PC-3 (cell line): ENCODE results near the gene CENPO.

Source experiments
- EZH2 ChIP-seq: fragments of 300-600 bp; sonication (generic); IDR thresholded peaks from one replicate; pipeline ENCODE4 v1.6.1; 2017; ENCODE audit warnings: antibody characterized with exemption, mild to moderate bottlenecking, low read length; ENCODE audit not compliant: unreplicated experiment
- EZH2phosphoT487 ChIP-seq: fragments of 300-600 bp; sonication (generic); IDR thresholded peaks from 2 replicates; pipeline ENCODE4 v1.6.1; 2018; ENCODE audit warnings: mild to moderate bottlenecking, antibody characterized with exemption, low read length, borderline replicate concordance
- TF ChIP-seq, protein P1 (sequence below): fragments of 300-600 bp; sonication (generic); conservative IDR thresholded peaks from 2 replicates; pipeline ENCODE4 v1.5.1; 2017; ENCODE audit warnings: antibody characterized with exemption, low read depth, mild to moderate bottlenecking, low read length

DNA sequence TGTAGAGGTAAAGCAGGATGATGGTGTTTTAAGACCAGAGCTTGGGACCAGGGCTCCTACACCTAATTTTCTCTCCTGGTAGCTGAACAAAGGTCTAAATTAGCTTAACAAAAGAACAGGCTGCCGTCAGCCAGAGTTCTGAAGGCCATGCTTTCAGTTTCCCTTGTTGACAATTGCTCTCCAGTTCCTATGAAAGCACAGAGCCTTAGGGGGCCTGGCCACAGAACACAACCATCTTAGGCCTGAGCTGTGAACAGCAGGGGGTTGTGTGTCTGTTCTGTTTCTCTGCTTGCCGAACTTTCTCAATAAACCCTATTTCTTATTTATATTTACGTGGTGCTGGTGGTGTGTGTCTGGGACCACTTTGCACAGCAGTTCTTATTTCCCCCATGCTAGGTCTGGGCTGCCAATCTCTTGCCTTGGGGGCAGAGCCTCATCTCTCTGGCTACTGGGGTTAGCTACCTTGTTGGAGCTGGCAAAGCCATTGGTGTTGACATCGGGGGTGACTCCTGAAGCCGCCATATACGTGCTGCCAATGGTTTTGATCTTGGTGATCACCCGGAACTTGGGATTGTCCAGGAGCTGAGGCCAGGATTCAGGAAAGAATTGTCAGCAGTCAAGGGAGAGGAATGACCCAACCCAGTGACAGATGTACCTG is 29.0 kb downstream of the CENPO start:
- TF ChIP-seq, protein P1, sequence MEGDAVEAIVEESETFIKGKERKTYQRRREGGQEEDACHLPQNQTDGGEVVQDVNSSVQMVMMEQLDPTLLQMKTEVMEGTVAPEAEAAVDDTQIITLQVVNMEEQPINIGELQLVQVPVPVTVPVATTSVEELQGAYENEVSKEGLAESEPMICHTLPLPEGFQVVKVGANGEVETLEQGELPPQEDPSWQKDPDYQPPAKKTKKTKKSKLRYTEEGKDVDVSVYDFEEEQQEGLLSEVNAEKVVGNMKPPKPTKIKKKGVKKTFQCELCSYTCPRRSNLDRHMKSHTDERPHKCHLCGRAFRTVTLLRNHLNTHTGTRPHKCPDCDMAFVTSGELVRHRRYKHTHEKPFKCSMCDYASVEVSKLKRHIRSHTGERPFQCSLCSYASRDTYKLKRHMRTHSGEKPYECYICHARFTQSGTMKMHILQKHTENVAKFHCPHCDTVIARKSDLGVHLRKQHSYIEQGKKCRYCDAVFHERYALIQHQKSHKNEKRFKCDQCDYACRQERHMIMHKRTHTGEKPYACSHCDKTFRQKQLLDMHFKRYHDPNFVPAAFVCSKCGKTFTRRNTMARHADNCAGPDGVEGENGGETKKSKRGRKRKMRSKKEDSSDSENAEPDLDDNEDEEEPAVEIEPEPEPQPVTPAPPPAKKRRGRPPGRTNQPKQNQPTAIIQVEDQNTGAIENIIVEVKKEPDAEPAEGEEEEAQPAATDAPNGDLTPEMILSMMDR = no peak
- TF ChIP-seq EZH2 (no peak), EZH2phosphoT487 (no peak)
